ENCODE measurements around the gene TINAG.
"Not testable (repeated sequence)": the region's sequence is repeated elsewhere in the genome, so short reads cannot be mapped to it uniquely, and the experiment has no call there.

The TINAG gene

DNA sequence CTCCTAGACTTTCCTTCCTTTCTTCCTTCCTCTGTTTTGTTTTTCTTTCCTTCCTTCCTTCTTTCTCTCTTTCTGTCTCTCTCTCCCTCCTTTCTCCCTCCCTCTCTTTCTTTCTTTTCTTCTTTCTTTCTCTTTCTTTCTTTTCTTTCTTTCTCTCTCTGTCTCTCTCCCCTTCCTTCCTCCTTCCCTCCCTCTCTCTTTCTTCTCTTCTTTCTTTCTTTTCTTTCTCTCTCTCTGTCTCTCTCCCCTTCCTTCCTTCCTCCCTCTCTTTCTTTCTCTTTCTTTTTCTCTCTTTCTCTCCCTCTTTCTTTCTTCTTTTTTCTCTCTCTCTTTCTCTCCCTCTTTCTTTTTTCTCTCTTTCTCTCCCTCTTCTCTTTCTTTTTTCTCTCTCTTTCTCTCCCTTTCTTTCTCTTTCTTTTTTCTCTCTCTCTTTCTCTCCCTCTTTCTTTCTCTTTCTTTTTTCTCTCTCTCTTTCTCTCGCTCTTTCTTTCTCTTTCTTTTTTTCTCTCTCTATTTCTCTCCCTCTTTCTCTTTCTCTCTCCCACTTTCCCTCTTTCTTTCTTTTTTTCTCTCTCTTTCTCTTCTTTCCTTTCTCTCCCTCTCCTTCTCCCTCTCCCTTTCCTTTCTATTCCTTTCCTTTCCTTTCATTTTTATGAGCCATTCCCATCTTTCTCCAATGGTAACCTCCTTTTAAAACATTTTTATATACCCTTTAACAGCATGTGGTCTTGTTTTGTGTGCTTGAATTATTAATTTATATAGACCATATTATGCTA is 2.3 kb downstream of the TINAG start:
- no peaks in the 10 kb centered on the region for H3K36me3 ChIP-seq (ENCODE audit: control insufficient read depth in 1 of 2, insufficient read depth in 2 of 2, low read length in 2 of 2)
- no peaks in the 10 kb centered on the region for H3K9me3 ChIP-seq (ENCODE audit: control insufficient read depth in 1 of 2, low read length in 2 of 2)
- H3K27me3 ChIP-seq (ENCODE audit: low read depth, low read length) = no peaks in the 10 kb centered on the region
- H3K4me3 ChIP-seq (ENCODE audit: low read depth in 1 of 2, low read length in 2 of 2) = no peak overlapping the region
- no peaks in the 10 kb centered on the region for H3K4me1 ChIP-seq (ENCODE audit: control insufficient read depth in 1 of 2, insufficient read depth in 2 of 2, low read length in 2 of 2)
- H3K27ac ChIP-seq (ENCODE audit: low read length) = no peak overlapping the region

DNA sequence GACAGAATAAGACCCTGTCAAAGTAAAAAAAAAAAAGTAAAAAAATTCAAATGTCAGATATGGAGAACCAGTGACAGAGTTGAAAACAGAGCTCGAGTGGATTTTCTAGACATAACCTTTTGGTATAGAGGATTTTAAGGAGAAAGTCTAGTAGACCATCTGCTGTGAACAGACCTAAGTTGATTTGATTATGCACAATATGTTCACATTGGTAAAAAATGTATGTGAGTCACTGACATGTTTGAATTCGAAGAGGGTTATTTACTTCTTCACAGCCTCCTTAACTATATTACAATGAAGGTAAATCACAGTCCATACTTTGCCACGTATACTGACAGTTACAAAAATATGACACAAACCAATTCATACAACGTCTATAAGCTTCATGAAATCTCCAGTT is 7.4 kb downstream of the TINAG start:
- Histone ChIP-seq H3K4me3 (ENCODE audit: low read depth in 1 of 2, low read length in 2 of 2) (no peak overlapping the region), H3K36me3 (ENCODE audit: control insufficient read depth in 1 of 2, insufficient read depth in 2 of 2, low read length in 2 of 2) (no peaks in the 10 kb centered on the region), H3K27me3 (ENCODE audit: low read depth, low read length) (no peaks in the 10 kb centered on the region), H3K9me3 (ENCODE audit: control insufficient read depth in 1 of 2, low read length in 2 of 2) (no peaks in the 10 kb centered on the region), H3K4me1 (ENCODE audit: control insufficient read depth in 1 of 2, insufficient read depth in 2 of 2, low read length in 2 of 2) (no peaks in the 10 kb centered on the region), H3K27ac (ENCODE audit: low read length) (no peak overlapping the region)

DNA sequence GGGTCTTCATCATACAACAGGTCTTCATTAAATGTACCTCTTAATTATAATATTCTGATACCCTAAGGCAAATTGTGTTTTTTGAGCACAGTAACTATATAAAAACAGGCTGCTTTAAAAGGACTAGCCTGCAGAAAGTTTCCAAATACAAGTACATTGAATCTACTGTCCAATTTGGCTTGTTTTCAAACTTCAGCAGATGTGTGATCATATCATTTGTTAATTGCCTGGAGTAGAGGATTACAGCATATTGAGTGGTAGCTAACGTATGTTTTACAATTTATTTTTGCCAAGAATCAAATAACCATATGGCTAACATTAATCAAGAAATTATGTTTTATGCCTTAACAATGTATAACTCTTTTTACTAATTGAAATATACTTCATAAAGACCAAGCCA is 12.6 kb downstream of the TINAG start:
- no peaks in the 10 kb centered on the region for H3K27me3 ChIP-seq (ENCODE audit: low read depth, low read length)
- no peaks in the 10 kb centered on the region for H3K9me3 ChIP-seq (ENCODE audit: control insufficient read depth in 1 of 2, low read length in 2 of 2)
- no peak overlapping the region for H3K27ac ChIP-seq (ENCODE audit: low read length)
- H3K36me3 ChIP-seq (ENCODE audit: control insufficient read depth in 1 of 2, insufficient read depth in 2 of 2, low read length in 2 of 2) = no peaks in the 10 kb centered on the region
- no peak overlapping the region for H3K4me3 ChIP-seq (ENCODE audit: low read depth in 1 of 2, low read length in 2 of 2)
- no peaks in the 10 kb centered on the region for H3K4me1 ChIP-seq (ENCODE audit: control insufficient read depth in 1 of 2, insufficient read depth in 2 of 2, low read length in 2 of 2)

DNA sequence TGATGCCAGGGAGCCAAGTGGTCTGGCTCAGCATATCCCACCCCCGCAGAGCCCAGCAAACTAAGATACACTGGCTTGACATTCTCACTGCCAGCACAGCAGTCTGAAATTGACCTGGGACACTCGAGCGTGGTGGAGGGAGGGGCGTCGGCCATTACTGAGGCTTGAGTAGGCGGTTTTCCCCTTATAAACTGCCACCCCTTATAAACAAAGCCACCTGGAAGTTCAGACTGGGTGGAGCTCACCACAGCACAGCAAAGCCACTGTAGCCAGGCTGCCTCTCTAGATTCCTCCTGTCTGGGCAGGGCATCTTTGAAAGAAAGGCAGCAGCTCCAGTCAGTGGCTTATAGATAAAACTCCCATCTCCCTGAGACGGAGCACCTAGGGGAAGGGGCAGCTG is 19.4 kb downstream of the TINAG start:
- Histone ChIP-seq H3K27me3 (ENCODE audit: low read depth, low read length) (no peaks in the 10 kb centered on the region), H3K4me3 (ENCODE audit: low read depth in 1 of 2, low read length in 2 of 2) (no peak overlapping the region), H3K9me3 (ENCODE audit: control insufficient read depth in 1 of 2, low read length in 2 of 2) (peaks cover 0 to 2% of the 10 kb centered on the region in 2 donors), H3K36me3 (ENCODE audit: control insufficient read depth in 1 of 2, insufficient read depth in 2 of 2, low read length in 2 of 2) (no peaks in the 10 kb centered on the region), H3K27ac (ENCODE audit: low read length) (no peak overlapping the region), H3K4me1 (ENCODE audit: control insufficient read depth in 1 of 2, insufficient read depth in 2 of 2, low read length in 2 of 2) (no peaks in the 10 kb centered on the region)

DNA sequence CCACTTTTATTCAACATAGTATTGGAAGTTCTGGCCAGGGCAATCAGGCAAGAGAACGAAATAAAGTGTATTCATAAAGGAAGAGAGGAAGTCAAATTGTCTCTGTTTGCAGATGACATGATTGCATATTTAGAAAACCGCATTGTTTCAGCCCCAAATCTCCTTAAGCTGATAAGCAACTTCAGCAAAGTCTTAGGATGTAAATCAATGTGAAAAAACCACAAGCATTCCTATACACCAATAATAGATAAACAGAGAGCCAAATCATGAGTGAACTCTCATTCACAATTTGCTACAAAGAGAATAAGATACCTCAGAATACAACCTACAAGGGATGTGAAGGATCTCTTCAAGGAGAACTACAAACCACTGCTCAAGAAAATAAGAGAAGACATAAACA is 23.3 kb downstream of the TINAG start:
- H3K4me1 ChIP-seq (ENCODE audit: control insufficient read depth in 1 of 2, insufficient read depth in 2 of 2, low read length in 2 of 2); H3K9me3 ChIP-seq (ENCODE audit: control insufficient read depth in 1 of 2, low read length in 2 of 2); H3K27me3 ChIP-seq (ENCODE audit: low read depth, low read length); H3K36me3 ChIP-seq (ENCODE audit: control insufficient read depth in 1 of 2, insufficient read depth in 2 of 2, low read length in 2 of 2); H3K4me3 ChIP-seq (ENCODE audit: low read depth in 1 of 2, low read length in 2 of 2); H3K27ac ChIP-seq (ENCODE audit: low read length): not testable (repeated sequence)

DNA sequence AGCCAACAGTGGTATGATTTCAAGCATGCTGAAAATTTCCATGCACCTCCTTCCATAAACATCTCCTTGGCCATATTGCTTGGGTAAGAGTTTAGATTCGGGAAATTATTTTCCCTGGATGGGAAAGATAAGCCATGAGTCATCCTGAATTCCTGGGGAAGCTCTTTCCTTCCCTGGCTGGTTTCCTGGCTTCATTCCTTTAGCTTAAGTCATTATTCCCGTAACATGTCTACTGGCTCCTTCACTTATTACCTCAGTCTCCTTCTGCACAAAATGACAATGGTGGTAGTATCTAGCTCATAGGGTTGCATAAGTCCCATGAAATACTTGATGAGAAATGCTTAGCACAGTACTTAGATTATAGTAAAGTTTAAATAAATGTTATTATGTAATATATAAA is 27.6 kb downstream of the TINAG start:
- Histone ChIP-seq H3K4me3 (ENCODE audit: low read depth in 1 of 2, low read length in 2 of 2) (no peak overlapping the region), H3K27ac (ENCODE audit: low read length) (no peak overlapping the region), H3K9me3 (ENCODE audit: control insufficient read depth in 1 of 2, low read length in 2 of 2) (no peaks in the 10 kb centered on the region), H3K36me3 (ENCODE audit: control insufficient read depth in 1 of 2, insufficient read depth in 2 of 2, low read length in 2 of 2) (no peaks in the 10 kb centered on the region), H3K27me3 (ENCODE audit: low read depth, low read length) (no peaks in the 10 kb centered on the region), H3K4me1 (ENCODE audit: control insufficient read depth in 1 of 2, insufficient read depth in 2 of 2, low read length in 2 of 2) (no peaks in the 10 kb centered on the region)

DNA sequence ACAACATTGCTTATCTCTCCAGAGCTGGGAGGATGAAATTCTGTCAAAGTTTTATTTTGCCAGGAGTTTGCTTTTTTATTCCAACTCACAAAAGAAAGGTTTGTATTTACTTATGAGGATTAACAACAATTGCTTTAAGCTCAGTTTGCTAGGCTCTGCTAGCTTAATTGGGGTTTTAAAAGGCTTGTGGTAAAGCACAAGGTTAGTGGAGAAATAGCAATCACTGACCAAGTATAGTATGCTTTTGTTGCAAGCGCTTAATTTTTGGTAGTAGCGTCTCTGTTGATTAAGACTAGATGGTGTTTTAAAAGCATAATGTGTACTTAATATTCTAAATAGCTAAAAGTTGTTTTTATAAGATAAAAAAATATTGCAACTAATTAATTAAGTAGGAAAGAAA is 45.7 kb downstream of the TINAG start:
- Histone ChIP-seq H3K27ac (ENCODE audit: low read length) (no peak overlapping the region), H3K4me1 (ENCODE audit: control insufficient read depth in 1 of 2, insufficient read depth in 2 of 2, low read length in 2 of 2) (no peaks in the 10 kb centered on the region), H3K4me3 (ENCODE audit: low read depth in 1 of 2, low read length in 2 of 2) (no peak overlapping the region), H3K9me3 (ENCODE audit: control insufficient read depth in 1 of 2, low read length in 2 of 2) (no peaks in the 10 kb centered on the region), H3K36me3 (ENCODE audit: control insufficient read depth in 1 of 2, insufficient read depth in 2 of 2, low read length in 2 of 2) (no peaks in the 10 kb centered on the region), H3K27me3 (ENCODE audit: low read depth, low read length) (no peaks in the 10 kb centered on the region)

DNA sequence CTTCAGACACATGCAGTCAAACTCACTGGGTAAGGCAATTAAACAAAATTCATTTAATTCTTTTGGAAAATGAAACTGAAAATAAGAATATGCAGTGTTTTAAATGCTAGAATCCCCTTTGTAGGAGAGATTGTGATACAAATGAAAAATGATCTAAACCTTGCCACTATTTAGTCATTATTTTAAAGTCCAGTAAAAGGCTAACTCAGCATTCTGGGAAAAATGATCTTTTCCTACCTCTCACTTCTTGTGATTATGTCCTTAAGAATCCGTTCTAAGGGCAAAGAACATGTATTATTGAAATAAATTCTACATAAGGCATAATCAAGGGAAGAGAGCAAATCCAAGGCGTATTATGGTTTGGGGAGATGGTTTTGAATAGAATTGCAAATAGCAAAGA is 46.4 kb downstream of the TINAG start:
- H3K27ac ChIP-seq (ENCODE audit: low read length) = no peak overlapping the region
- no peaks in the 10 kb centered on the region for H3K36me3 ChIP-seq (ENCODE audit: control insufficient read depth in 1 of 2, insufficient read depth in 2 of 2, low read length in 2 of 2)
- H3K27me3 ChIP-seq (ENCODE audit: low read depth, low read length) = no peaks in the 10 kb centered on the region
- no peaks in the 10 kb centered on the region for H3K4me1 ChIP-seq (ENCODE audit: control insufficient read depth in 1 of 2, insufficient read depth in 2 of 2, low read length in 2 of 2)
- no peak overlapping the region for H3K4me3 ChIP-seq (ENCODE audit: low read depth in 1 of 2, low read length in 2 of 2)
- H3K9me3 ChIP-seq (ENCODE audit: control insufficient read depth in 1 of 2, low read length in 2 of 2) = no peaks in the 10 kb centered on the region

DNA sequence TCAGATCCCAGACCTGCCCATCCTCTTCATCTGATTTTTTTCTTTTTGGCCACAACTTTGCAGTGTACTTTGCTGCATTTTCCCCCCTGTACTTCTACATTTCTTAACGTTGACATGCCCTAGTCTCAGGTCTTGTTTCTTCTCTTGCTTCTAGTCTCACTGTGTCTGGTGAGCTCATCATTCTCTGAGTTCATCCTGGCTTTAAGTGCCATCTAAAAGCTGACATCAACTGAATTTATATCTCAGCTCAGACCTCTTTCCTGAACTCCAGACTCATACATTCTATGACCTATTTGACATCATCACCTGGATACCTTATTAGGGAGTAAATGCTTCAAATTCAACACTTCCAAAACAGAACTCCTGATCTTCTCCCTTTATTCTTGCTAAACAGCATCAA is 48.9 kb downstream of the TINAG start:
- H3K9me3 ChIP-seq (ENCODE audit: control insufficient read depth in 1 of 2, low read length in 2 of 2) = no peaks in the 10 kb centered on the region
- H3K27ac ChIP-seq (ENCODE audit: low read length) = no peak overlapping the region
- H3K36me3 ChIP-seq (ENCODE audit: control insufficient read depth in 1 of 2, insufficient read depth in 2 of 2, low read length in 2 of 2) = no peaks in the 10 kb centered on the region
- H3K4me3 ChIP-seq (ENCODE audit: low read depth in 1 of 2, low read length in 2 of 2) = no peak overlapping the region
- no peaks in the 10 kb centered on the region for H3K4me1 ChIP-seq (ENCODE audit: control insufficient read depth in 1 of 2, insufficient read depth in 2 of 2, low read length in 2 of 2)
- no peaks in the 10 kb centered on the region for H3K27me3 ChIP-seq (ENCODE audit: low read depth, low read length)

DNA sequence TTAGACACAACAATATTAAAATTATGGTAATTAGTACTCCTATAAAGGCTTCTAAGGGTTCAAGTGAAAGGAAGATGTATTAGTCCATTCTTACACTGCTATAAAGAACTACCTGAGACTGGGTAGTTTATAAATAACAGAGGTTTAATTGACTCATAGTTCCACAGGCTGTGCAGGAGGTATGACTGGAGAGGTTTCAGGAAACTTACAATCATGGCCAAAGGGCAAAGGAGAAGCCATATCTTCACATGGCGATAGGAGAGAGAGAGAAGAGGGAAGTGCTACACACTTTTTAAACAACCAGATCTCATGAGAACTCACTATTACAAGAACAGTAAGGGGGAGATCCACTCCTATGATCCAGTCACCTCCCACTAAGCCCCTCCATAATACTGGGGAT is 52.9 kb downstream of the TINAG start:
- Histone ChIP-seq H3K9me3 (ENCODE audit: control insufficient read depth in 1 of 2, low read length in 2 of 2) (no peaks in the 10 kb centered on the region), H3K27ac (ENCODE audit: low read length) (no peak overlapping the region)

DNA sequence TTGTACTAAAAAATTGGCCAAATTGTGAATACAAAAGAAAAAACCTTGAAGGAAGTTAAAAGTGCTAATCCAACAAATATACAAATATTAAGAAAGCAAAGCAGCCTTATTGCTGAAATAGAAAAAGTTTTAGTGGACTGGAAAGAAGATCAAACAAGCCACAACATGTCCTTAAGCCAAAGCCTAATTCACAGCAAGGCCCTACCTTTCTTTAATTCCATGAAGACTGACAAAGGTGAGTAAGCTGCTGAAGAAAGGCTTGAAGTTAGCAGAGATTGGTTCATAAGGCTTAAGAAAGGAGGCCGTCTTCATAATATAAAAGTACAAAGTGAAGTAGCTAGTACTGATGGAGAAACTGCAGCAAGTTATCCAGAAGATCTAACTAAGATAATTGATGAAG is 53.5 kb downstream of the TINAG start:
- H3K4me1 ChIP-seq (ENCODE audit: control insufficient read depth in 1 of 2, insufficient read depth in 2 of 2, low read length in 2 of 2) = no peaks in the 10 kb centered on the region
- no peaks in the 10 kb centered on the region for H3K36me3 ChIP-seq (ENCODE audit: control insufficient read depth in 1 of 2, insufficient read depth in 2 of 2, low read length in 2 of 2)
- no peaks in the 10 kb centered on the region for H3K9me3 ChIP-seq (ENCODE audit: control insufficient read depth in 1 of 2, low read length in 2 of 2)
- no peak overlapping the region for H3K4me3 ChIP-seq (ENCODE audit: low read depth in 1 of 2, low read length in 2 of 2)
- no peaks in the 10 kb centered on the region for H3K27me3 ChIP-seq (ENCODE audit: low read depth, low read length)
- H3K27ac ChIP-seq (ENCODE audit: low read length) = no peak overlapping the region

More for the DNA sequence above, 52.9 kb downstream of the TINAG start:
- no peak overlapping the region for H3K4me3 ChIP-seq (ENCODE audit: low read depth in 1 of 2, low read length in 2 of 2)
- no peaks in the 10 kb centered on the region for H3K27me3 ChIP-seq (ENCODE audit: low read depth, low read length)
- H3K36me3 ChIP-seq (ENCODE audit: control insufficient read depth in 1 of 2, insufficient read depth in 2 of 2, low read length in 2 of 2) = no peaks in the 10 kb centered on the region
- H3K4me1 ChIP-seq (ENCODE audit: control insufficient read depth in 1 of 2, insufficient read depth in 2 of 2, low read length in 2 of 2) = no peaks in the 10 kb centered on the region

DNA sequence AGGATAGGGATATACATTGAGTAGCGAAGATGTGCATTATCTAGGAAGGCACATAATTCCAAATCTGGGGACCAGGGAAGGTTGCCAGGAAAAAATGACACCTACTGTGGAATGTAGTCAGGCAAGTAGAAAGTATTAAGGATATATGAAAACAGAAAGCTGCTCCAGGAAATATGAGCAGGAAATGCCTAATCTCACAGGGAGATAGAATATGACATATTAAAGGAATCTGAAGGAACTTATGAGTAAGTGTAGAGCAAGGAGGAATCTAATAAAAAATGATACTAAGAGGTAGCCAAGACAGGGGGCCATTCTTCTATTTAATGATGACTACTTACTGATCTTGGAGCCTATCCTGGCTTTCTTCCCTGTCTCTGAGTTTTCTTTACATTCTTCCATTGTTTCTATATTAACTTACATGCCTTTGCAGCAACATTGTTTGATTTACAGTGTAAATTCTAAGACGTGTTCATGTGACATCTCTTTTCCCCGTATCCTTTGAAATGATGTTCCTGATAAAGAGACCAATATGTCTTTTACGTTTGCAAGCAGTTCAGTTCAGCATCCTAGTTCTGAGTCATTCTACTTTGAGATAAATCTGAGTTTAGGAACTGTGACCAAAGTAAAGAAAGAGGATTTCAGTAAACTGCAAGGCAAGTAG is 58.6 kb downstream of the TINAG start:
- Histone ChIP-seq H3K4me3 (ENCODE audit: low read depth in 1 of 2, low read length in 2 of 2) (no peak overlapping the region), H3K4me1 (ENCODE audit: control insufficient read depth in 1 of 2, insufficient read depth in 2 of 2, low read length in 2 of 2) (no peaks in the 10 kb centered on the region), H3K9me3 (ENCODE audit: control insufficient read depth in 1 of 2, low read length in 2 of 2) (no peaks in the 10 kb centered on the region), H3K36me3 (ENCODE audit: control insufficient read depth in 1 of 2, insufficient read depth in 2 of 2, low read length in 2 of 2) (no peaks in the 10 kb centered on the region), H3K27me3 (ENCODE audit: low read depth, low read length) (no peaks in the 10 kb centered on the region), H3K27ac (ENCODE audit: low read length) (no peak overlapping the region)

All from muscle layer of duodenum (tissue), 2 donors.